Type B pancreatic cell (in vitro differentiated cells): ENCODE results near the gene OR10G6. TPM values are rescaled to one million over a fixed set of nuclear protein-coding genes. Genes with fewer than 3 reads are reported as not detected.

ENCODE experiments used
- DNase-seq: peaks from one replicate; pipeline ENCODE4 v3.0.0; 2021; ENCODE audit warnings: mixed read lengths; ENCODE audit not compliant: unreplicated experiment; ENCODE audit errors: extremely low spot score
- H3K27ac Mint-ChIP-seq: 2 replicates; pipeline ENCODE4 v1.8.0; 2021; ENCODE audit warnings: mild to moderate bottlenecking, mixed read lengths
- H3K27me3 Mint-ChIP-seq: 2 replicates; pipeline ENCODE4 v1.8.0; 2021; ENCODE audit warnings: mixed read lengths
- H3K36me3 Mint-ChIP-seq: 2 replicates; pipeline ENCODE4 v1.8.0; 2021; ENCODE audit warnings: mixed read lengths
- H3K4me1 Mint-ChIP-seq: one replicate; pipeline ENCODE4 v1.8.0; 2021; ENCODE audit warnings: mixed read lengths; ENCODE audit not compliant: unreplicated experiment
- H3K4me3 Mint-ChIP-seq: 2 replicates; pipeline ENCODE4 v1.8.0; 2021; ENCODE audit warnings: mild to moderate bottlenecking, mixed read lengths
- H3K9me3 Mint-ChIP-seq: 2 replicates; pipeline ENCODE4 v1.8.0; 2021; ENCODE audit warnings: mixed read lengths
- total RNA-seq: library from RNA; stranded (reverse); gene quantifications from 2 replicates; pipeline ENCODE4 v1.2.1, GENCODE V29; 2021; ENCODE audit warnings: low replicate concordance
- TF ChIP-seq, protein P1 (sequence below): fragments of 200-600 bp; sonication (generic); conservative IDR thresholded peaks from 2 replicates; pipeline ENCODE4 v1.5.0; 2021; ENCODE audit warnings: antibody characterized with exemption, mild to moderate bottlenecking

Gene OR10G6
- total RNA-seq, 1 donor from 2014 or later = not detected

DNA sequence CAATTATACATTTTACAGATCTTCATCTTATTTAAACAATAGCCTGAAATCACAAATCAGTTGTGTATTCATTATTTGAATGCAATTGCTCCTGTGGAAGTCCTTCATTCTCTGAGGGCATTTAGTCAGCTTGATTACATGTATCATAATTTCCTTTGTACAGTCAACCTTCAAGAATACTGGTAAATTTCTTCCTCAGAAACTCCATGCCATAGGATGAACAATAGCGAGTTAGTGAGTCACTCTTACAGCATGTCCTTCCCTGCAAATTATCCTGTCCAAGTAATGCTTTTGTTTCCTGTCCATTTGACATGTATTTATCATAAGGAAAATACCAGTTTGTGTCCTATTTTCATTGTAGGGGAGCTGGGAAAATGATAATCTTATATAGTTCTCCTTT, 21.1 kb downstream of the OR10G6 start:
- DNase-seq = no peak
- TF ChIP-seq, protein P1, sequence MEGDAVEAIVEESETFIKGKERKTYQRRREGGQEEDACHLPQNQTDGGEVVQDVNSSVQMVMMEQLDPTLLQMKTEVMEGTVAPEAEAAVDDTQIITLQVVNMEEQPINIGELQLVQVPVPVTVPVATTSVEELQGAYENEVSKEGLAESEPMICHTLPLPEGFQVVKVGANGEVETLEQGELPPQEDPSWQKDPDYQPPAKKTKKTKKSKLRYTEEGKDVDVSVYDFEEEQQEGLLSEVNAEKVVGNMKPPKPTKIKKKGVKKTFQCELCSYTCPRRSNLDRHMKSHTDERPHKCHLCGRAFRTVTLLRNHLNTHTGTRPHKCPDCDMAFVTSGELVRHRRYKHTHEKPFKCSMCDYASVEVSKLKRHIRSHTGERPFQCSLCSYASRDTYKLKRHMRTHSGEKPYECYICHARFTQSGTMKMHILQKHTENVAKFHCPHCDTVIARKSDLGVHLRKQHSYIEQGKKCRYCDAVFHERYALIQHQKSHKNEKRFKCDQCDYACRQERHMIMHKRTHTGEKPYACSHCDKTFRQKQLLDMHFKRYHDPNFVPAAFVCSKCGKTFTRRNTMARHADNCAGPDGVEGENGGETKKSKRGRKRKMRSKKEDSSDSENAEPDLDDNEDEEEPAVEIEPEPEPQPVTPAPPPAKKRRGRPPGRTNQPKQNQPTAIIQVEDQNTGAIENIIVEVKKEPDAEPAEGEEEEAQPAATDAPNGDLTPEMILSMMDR = no peak
- Mint-ChIP-seq H3K4me3 (no peak overlapping the region), H3K4me1 (no peaks in the 10 kb centered on the region), H3K36me3 (no peaks in the 10 kb centered on the region), H3K27ac (no peak overlapping the region), H3K9me3 (no peaks in the 10 kb centered on the region), H3K27me3 (no peaks in the 10 kb centered on the region)

DNA sequence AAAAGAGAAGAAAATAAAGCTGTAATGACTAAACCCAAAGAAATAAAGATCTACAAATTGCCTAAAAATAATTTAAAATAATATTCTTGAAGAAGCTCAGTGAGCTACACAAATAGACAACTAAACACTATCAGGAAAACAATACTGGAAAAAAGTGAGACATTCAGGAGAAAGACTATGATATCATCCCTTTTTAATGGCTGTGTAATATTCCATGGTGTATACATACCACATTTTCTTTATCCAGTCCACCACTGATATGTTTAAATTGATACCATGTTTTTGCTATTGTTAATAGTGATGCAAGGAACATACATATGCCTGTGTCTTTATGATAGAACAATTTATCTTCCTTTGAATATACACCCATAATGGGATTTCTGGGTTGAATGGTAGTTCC, 38.2 kb downstream of the OR10G6 start:
- no peak overlapping the region for H3K27ac Mint-ChIP-seq
- DNase-seq = no peak
- peaks cover 8% of the 10 kb centered on the region for H3K27me3 Mint-ChIP-seq
- H3K36me3 Mint-ChIP-seq = no peaks in the 10 kb centered on the region
- no peaks in the 10 kb centered on the region for H3K4me1 Mint-ChIP-seq
- H3K4me3 Mint-ChIP-seq = no peak overlapping the region
- peaks cover 13% of the 10 kb centered on the region for H3K9me3 Mint-ChIP-seq
- TF ChIP-seq, protein P1 = no peak

DNA sequence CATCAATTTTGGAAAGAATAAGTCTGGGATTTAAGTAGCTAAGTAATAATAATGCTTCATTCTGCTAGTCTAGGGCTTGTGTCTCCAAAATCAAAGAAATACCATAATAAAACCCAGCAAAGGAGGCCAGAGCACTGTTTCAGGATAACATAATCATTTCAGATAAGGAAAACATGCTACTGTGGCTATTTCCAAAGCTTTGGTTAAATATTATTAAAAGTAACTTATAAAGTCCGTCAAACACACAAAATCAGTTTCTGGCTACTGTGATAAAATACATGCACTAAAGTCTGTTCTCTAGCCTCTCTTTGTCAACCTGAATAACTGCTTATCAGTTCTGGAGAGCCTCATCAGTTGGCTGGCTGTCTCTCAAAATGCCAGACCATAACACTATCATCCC, 49.8 kb downstream of the OR10G6 start:
- Mint-ChIP-seq H3K27ac (no peak overlapping the region), H3K4me3 (no peak overlapping the region), H3K9me3 (no peaks in the 10 kb centered on the region), H3K36me3 (no peaks in the 10 kb centered on the region), H3K27me3 (no peaks in the 10 kb centered on the region), H3K4me1 (no peaks in the 10 kb centered on the region)
- TF ChIP-seq, protein P1 = no peak
- no peak for DNase-seq

Other genes starting within 250 kb of the OR10G6 start
- not detected in 2 replicates for gene OR6X1, start 240.6 kb downstream of the OR10G6 start, total RNA-seq
- gene OR6M1, start 188.8 kb downstream of the OR10G6 start, total RNA-seq = not detected in 2 replicates
- not detected in 2 replicates for gene TMEM225, start 109.5 kb downstream of the OR10G6 start, total RNA-seq
- not detected in 2 replicates for gene OR8D4, start 93.0 kb downstream of the OR10G6 start, total RNA-seq
- gene OR4D5, start 55.5 kb downstream of the OR10G6 start, total RNA-seq = not detected in 2 replicates
- gene OR6T1, start 51.3 kb downstream of the OR10G6 start, total RNA-seq = not detected in 2 replicates
- gene OR10S1, start 17.4 kb downstream of the OR10G6 start, total RNA-seq = not detected in 2 replicates
- not detected in 2 replicates for gene OR10G4, start 17.8 kb upstream of the OR10G6 start, total RNA-seq
- not detected in 2 replicates for gene OR10G9, start 27.9 kb upstream of the OR10G6 start, total RNA-seq
- gene OR10G8, start 31.6 kb upstream of the OR10G6 start, total RNA-seq = not detected in 2 replicates
- gene OR10G7, start 46.2 kb upstream of the OR10G6 start, total RNA-seq = not detected in 2 replicates
- 29.7 and 42.9 TPM in 2 replicates for gene VWA5A, start 120.3 kb upstream of the OR10G6 start, total RNA-seq
- gene OR10D3, start 188.2 kb upstream of the OR10G6 start, total RNA-seq = 0.26 TPM in 1 of 2 replicates, not detected in the other
- not detected in 2 replicates for gene OR8G1, start 245.9 kb upstream of the OR10G6 start, total RNA-seq